Measurements from ENCODE around the gene WWOX. TPM values are rescaled to one million over a fixed set of nuclear protein-coding genes. Genes with fewer than 3 reads are reported as not detected.

The WWOX gene
- total RNA-seq, 2 donors from 2014 or later = 30.0 to 35.4 TPM

DNA sequence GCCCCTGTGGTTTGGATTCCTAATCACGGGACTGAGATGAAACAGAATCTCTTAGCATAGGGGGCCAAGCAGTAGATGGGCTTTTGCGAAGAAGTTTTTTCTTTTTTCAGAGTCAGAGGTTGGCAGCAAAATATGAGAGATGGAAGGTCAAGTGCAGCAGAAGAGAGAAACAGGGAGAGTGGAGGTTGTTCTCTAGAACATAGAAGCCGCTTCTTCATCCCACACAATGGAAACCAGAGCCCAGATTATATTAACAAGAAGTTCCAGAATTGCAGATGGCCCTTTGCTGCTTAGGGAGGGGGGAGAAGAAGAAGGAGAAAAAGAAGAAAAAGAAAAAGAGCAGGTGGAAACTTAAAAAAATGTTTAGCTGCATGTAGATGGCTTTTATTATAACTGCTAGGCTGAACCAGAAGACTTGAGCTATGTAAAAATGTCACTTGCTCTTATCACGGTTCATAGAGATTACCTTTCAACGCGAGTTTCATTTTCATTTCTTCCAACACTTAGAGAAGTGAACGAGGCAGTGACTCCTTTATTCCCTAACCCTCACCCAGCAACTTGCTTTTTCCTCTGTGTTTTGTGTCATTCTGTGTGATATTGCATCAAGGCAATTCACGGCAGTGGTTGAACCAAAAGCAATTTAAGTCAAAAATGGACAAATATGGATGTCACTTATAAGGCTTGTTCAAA, 737.5 kb downstream of the WWOX start:
- 89 to 93% methylated on average over 5 to 8 of the region's 8 CpGs for WGBS, 2 experiments (ENCODE audit: insufficient coverage in 1 of 2, insufficient read length in 1 of 2)
- DNase-seq = no peak

DNA sequence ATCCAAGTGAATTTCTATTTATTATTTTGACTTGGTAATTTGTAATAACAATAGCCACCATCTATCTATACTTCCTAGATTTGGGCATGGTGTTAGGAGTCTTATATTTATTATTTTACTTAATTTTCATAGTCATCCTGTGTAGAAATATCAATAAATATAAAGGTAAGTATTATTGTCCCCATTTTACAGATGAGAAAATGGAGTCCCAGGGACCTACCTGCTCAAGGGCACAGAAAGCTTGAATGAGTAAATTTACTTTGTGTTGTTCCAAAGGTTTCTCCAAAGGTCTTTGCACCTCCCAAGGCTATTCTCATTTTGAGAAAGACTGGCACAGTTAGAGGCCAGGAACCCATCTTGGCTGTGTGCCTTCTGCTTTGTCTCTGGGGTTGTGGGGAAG, 738.3 kb downstream of the WWOX start:
- DNase-seq = no peak
- no peaks in the 10 kb centered on the region for H3K4me1 Mint-ChIP-seq
- H3K9ac ChIP-seq (ENCODE audit: extremely low read depth, low read length, poor library complexity, severe bottlenecking) = no peak overlapping the region
- no peak overlapping the region for H3K27ac ChIP-seq (ENCODE audit: low read depth, low read length)
- H3K9me3 Mint-ChIP-seq = no peaks in the 10 kb centered on the region
- no peak overlapping the region for H3K4me3 Mint-ChIP-seq
- H3K27me3 ChIP-seq (ENCODE audit: control insufficient read depth, insufficient read depth, low read length, poor library complexity, severe bottlenecking) = no peaks in the 10 kb centered on the region
- H3K36me3 Mint-ChIP-seq (ENCODE audit: low read depth) = no peaks in the 10 kb centered on the region
- H3K27me3 Mint-ChIP-seq (ENCODE audit: insufficient read depth) = no peaks in the 10 kb centered on the region
- H3K4me3 ChIP-seq (ENCODE audit: low read length) = no peak overlapping the region
- TF ChIP-seq, protein P1, sequence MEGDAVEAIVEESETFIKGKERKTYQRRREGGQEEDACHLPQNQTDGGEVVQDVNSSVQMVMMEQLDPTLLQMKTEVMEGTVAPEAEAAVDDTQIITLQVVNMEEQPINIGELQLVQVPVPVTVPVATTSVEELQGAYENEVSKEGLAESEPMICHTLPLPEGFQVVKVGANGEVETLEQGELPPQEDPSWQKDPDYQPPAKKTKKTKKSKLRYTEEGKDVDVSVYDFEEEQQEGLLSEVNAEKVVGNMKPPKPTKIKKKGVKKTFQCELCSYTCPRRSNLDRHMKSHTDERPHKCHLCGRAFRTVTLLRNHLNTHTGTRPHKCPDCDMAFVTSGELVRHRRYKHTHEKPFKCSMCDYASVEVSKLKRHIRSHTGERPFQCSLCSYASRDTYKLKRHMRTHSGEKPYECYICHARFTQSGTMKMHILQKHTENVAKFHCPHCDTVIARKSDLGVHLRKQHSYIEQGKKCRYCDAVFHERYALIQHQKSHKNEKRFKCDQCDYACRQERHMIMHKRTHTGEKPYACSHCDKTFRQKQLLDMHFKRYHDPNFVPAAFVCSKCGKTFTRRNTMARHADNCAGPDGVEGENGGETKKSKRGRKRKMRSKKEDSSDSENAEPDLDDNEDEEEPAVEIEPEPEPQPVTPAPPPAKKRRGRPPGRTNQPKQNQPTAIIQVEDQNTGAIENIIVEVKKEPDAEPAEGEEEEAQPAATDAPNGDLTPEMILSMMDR (conservative IDR thresholded peaks at IDR 0.05) = no peak
- no peaks in the 10 kb centered on the region for H3K4me1 ChIP-seq (ENCODE audit: control insufficient read depth, insufficient read depth, low read length)
- no peak overlapping the region for H3K27ac Mint-ChIP-seq
- no peaks in the 10 kb centered on the region for H3K36me3 ChIP-seq (ENCODE audit: control insufficient read depth, insufficient read depth, low read length)
- no peaks in the 10 kb centered on the region for H3K9me3 ChIP-seq (ENCODE audit: control insufficient read depth, low read length)

More for the DNA sequence above, 737.5 kb downstream of the WWOX start:
- Histone ChIP-seq H3K27me3 (ENCODE audit: control insufficient read depth, insufficient read depth, low read length, poor library complexity, severe bottlenecking) (no peaks in the 10 kb centered on the region), H3K4me3 (ENCODE audit: low read length) (no peak overlapping the region), H3K4me1 (ENCODE audit: control insufficient read depth, insufficient read depth, low read length) (no peaks in the 10 kb centered on the region), H3K36me3 (ENCODE audit: control insufficient read depth, insufficient read depth, low read length) (no peaks in the 10 kb centered on the region), H3K9ac (ENCODE audit: extremely low read depth, low read length, poor library complexity, severe bottlenecking) (no peak overlapping the region), H3K27ac (ENCODE audit: low read depth, low read length) (no peak overlapping the region), H3K9me3 (ENCODE audit: control insufficient read depth, low read length) (no peaks in the 10 kb centered on the region)
- H3K36me3 Mint-ChIP-seq (ENCODE audit: low read depth) = no peaks in the 10 kb centered on the region
- no peak overlapping the region for H3K27ac Mint-ChIP-seq
- no peaks in the 10 kb centered on the region for H3K9me3 Mint-ChIP-seq
- no peaks in the 10 kb centered on the region for H3K27me3 Mint-ChIP-seq (ENCODE audit: insufficient read depth)
- TF ChIP-seq, protein P1 (conservative IDR thresholded peaks at IDR 0.05) = no peak
- no peak overlapping the region for H3K4me3 Mint-ChIP-seq
- no peaks in the 10 kb centered on the region for H3K4me1 Mint-ChIP-seq

DNA sequence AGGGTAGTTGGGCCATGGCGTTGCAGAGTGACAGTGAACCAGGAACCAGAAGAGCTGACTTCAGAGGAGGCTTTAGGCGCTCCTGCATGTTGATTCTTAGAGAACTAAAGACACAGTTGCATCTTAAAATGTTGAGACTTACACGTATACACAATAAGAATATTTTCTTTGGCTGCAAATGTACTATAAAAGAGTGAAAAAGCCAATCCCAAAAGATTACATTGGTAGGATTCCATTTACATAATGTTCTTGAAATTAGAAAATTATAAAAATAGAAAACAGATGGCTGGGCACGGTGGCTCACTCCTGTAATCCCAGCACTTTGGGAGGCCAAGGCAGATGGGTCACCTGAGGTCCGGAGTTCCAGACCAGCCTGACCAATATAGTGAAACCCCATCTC, 738.8 kb downstream of the WWOX start:
- Histone ChIP-seq H3K9me3 (ENCODE audit: control insufficient read depth, low read length) (no peaks in the 10 kb centered on the region), H3K4me1 (ENCODE audit: control insufficient read depth, insufficient read depth, low read length) (no peaks in the 10 kb centered on the region), H3K36me3 (ENCODE audit: control insufficient read depth, insufficient read depth, low read length) (no peaks in the 10 kb centered on the region), H3K9ac (ENCODE audit: extremely low read depth, low read length, poor library complexity, severe bottlenecking) (no peak overlapping the region), H3K27ac (ENCODE audit: low read depth, low read length) (no peak overlapping the region), H3K27me3 (ENCODE audit: control insufficient read depth, insufficient read depth, low read length, poor library complexity, severe bottlenecking) (no peaks in the 10 kb centered on the region), H3K4me3 (ENCODE audit: low read length) (no peak overlapping the region)
- DNase-seq = no peak
- Mint-ChIP-seq H3K36me3 (ENCODE audit: low read depth) (no peaks in the 10 kb centered on the region), H3K9me3 (no peaks in the 10 kb centered on the region), H3K27ac (no peak overlapping the region), H3K27me3 (ENCODE audit: insufficient read depth) (no peaks in the 10 kb centered on the region), H3K4me1 (no peaks in the 10 kb centered on the region), H3K4me3 (no peak overlapping the region)
- 60 to 71% methylated on average over 1 to 5 of the region's 5 CpGs for WGBS, 2 experiments (ENCODE audit: insufficient coverage in 1 of 2, insufficient read length in 1 of 2)
- TF ChIP-seq, protein P1 (conservative IDR thresholded peaks at IDR 0.05) = no peak

Data from endodermal cell (in vitro differentiated cells).